Measurements from ENCODE around the gene MTCP1.

The MTCP1 gene

GRCh38 chrX:155031657-155032056 lies 39.3 kb downstream of the MTCP1 start:
- no peak for ATAC-seq (ENCODE audit: low read depth)
- no peaks in the 10 kb centered on the region for H3K27me3 ChIP-seq (ENCODE audit: insufficient read depth, poor library complexity, severe bottlenecking)
- no peak for DNase-seq (ENCODE audit: low spot score)
- H3K4me3 ChIP-seq (ENCODE audit: severe bottlenecking): no peak overlapping the region
- H3K36me3 ChIP-seq (ENCODE audit: low read depth): 0 out of 2 replicates have a peak, but pooled peaks cover 12% of the 10 kb centered on the region
- TF ChIP-seq CTCF (IDR thresholded peaks at IDR 0.05; ENCODE audit: poor library complexity, severe bottlenecking): no peak
- no peaks in the 10 kb centered on the region for H3K9me3 ChIP-seq (ENCODE audit: severe bottlenecking)
- H3K27ac ChIP-seq (ENCODE audit: poor library complexity, severe bottlenecking): no peak overlapping the region
- H3K4me1 ChIP-seq (ENCODE audit: insufficient read depth, poor library complexity, severe bottlenecking): no peaks in the 10 kb centered on the region

- H3K27me3 ChIP-seq (ENCODE audit: insufficient read depth, poor library complexity, severe bottlenecking): no peaks in the 10 kb centered on the region
- ATAC-seq (ENCODE audit: low read depth): no peak
- H3K36me3 ChIP-seq (ENCODE audit: low read depth): no peaks in the 10 kb centered on the region
- no peaks in the 10 kb centered on the region for H3K9me3 ChIP-seq (ENCODE audit: severe bottlenecking)
- DNase-seq (ENCODE audit: low spot score): no peak
- peaks cover 3% of the 10 kb centered on the region for H3K4me1 ChIP-seq (ENCODE audit: insufficient read depth, poor library complexity, severe bottlenecking)
- TF ChIP-seq CTCF (IDR thresholded peaks at IDR 0.05; ENCODE audit: poor library complexity, severe bottlenecking): no peak
- H3K27ac ChIP-seq (ENCODE audit: poor library complexity, severe bottlenecking): no peak overlapping the region
- no peak overlapping the region for H3K4me3 ChIP-seq (ENCODE audit: severe bottlenecking)
Measured at GRCh38 chrX:155028877-155029291, 42.1 kb downstream of the MTCP1 start.

GRCh38 chrX:155028129-155028528 lies 42.8 kb downstream of the MTCP1 start:
- H3K9me3 ChIP-seq (ENCODE audit: severe bottlenecking): no peaks in the 10 kb centered on the region
- ATAC-seq (ENCODE audit: low read depth): no peak
- no peaks in the 10 kb centered on the region for H3K36me3 ChIP-seq (ENCODE audit: low read depth)
- no peaks in the 10 kb centered on the region for H3K27me3 ChIP-seq (ENCODE audit: insufficient read depth, poor library complexity, severe bottlenecking)
- peak overlapping the region; percentile 45 for H3K4me3 ChIP-seq (ENCODE audit: severe bottlenecking)
- H3K4me1 ChIP-seq (ENCODE audit: insufficient read depth, poor library complexity, severe bottlenecking): peaks cover 3% of the 10 kb centered on the region
- H3K27ac ChIP-seq (ENCODE audit: poor library complexity, severe bottlenecking): peak overlapping the region; percentile 89
- no peak for DNase-seq (ENCODE audit: low spot score)
- TF ChIP-seq CTCF (IDR thresholded peaks at IDR 0.05; ENCODE audit: poor library complexity, severe bottlenecking): no peak

GRCh38 chrX:155027509-155028066 lies 43.3 kb downstream of the MTCP1 start:
- Histone ChIP-seq H3K36me3 (ENCODE audit: low read depth) (no peaks in the 10 kb centered on the region), H3K9me3 (ENCODE audit: severe bottlenecking) (no peaks in the 10 kb centered on the region), H3K4me1 (ENCODE audit: insufficient read depth, poor library complexity, severe bottlenecking) (peaks cover 3% of the 10 kb centered on the region), H3K27me3 (ENCODE audit: insufficient read depth, poor library complexity, severe bottlenecking) (no peaks in the 10 kb centered on the region), H3K27ac (ENCODE audit: poor library complexity, severe bottlenecking) (peak overlapping the region; percentile 89), H3K4me3 (ENCODE audit: severe bottlenecking) (peak overlapping the region; percentile 45)
- no peak for DNase-seq (ENCODE audit: low spot score)
- TF ChIP-seq CTCF (IDR thresholded peaks at IDR 0.05; ENCODE audit: poor library complexity, severe bottlenecking): no peak
- ATAC-seq (ENCODE audit: low read depth): peak; percentile 34; the same call in 2 of the 3 replicates

- H3K27me3 ChIP-seq (ENCODE audit: insufficient read depth, poor library complexity, severe bottlenecking): no peaks in the 10 kb centered on the region
- ATAC-seq (ENCODE audit: low read depth) (peak; percentile 84), DNase-seq (ENCODE audit: low spot score) (peak; percentile 82)
- no peak for TF ChIP-seq CTCF (IDR thresholded peaks at IDR 0.05; ENCODE audit: poor library complexity, severe bottlenecking)
- H3K4me3 ChIP-seq (ENCODE audit: severe bottlenecking): peak within 1 kb of the TSS; percentile 45
- H3K4me1 ChIP-seq (ENCODE audit: insufficient read depth, poor library complexity, severe bottlenecking): peaks cover 3% of the 10 kb centered on the region
- H3K36me3 ChIP-seq (ENCODE audit: low read depth): no peaks in the 10 kb centered on the region
- H3K27ac ChIP-seq (ENCODE audit: poor library complexity, severe bottlenecking): peak within 1 kb of the TSS; percentile 89
- H3K9me3 ChIP-seq (ENCODE audit: severe bottlenecking): no peaks in the 10 kb centered on the region
Measured at GRCh38 chrX:155026727-155027508, 44.0 kb downstream of the MTCP1 start, which contains the start of gene FUNDC2. Gene FUNDC2 (plus strand): TSS chrX:155026844. CDS start chrX:155026939, 95 bp downstream.

Data from RWPE2 (cell line).